ENCODE measurements around the gene SAG. TPM values are rescaled to one million over a fixed set of nuclear protein-coding genes. Genes with fewer than 3 reads are reported as not detected.

The SAG gene
- total and polyA plus RNA-seq, 9 of the 15 experiments (the other 6 are each of a cell fraction or from before 2014, with no cell fraction given), result 0.04 to 0.64 (median 0.31) TPM; not detected in 5

- TF ChIP-seq, protein P1, sequence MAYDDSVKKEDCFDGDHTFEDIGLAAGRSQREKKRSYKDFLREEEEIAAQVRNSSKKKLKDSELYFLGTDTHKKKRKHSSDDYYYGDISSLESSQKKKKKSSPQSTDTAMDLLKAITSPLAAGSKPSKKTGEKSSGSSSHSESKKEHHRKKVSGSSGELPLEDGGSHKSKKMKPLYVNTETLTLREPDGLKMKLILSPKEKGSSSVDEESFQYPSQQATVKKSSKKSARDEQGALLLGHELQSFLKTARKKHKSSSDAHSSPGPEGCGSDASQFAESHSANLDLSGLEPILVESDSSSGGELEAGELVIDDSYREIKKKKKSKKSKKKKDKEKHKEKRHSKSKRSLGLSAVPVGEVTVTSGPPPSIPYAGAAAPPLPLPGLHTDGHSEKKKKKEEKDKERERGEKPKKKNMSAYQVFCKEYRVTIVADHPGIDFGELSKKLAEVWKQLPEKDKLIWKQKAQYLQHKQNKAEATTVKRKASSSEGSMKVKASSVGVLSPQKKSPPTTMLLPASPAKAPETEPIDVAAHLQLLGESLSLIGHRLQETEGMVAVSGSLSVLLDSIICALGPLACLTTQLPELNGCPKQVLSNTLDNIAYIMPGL (CRISPR knock-in tag; IDR thresholded peaks at IDR 0.05), result no peak
- TF ChIP-seq ZNF395 (CRISPR knock-in tag; IDR thresholded peaks at IDR 0.05) (no peak), GABPA (tag; conservative IDR thresholded peaks at IDR 0.05; ENCODE audit: low read depth) (no peak), RBM39 (optimal IDR thresholded peaks at IDR 0.05; ENCODE audit: low read depth, low read length) (no peak), MAX (CRISPR knock-in tag; IDR thresholded peaks at IDR 0.05) (no peak), MCM7 (IDR thresholded peaks at IDR 0.05) (no peak), PTRF (tag; IDR thresholded peaks at IDR 0.05) (no peak), POLR3A (IDR thresholded peaks at IDR 0.05; ENCODE audit: borderline replicate concordance, extremely low read depth, insufficient read depth, insufficient read length) (no peak)
- TF ChIP-seq, protein P2, sequence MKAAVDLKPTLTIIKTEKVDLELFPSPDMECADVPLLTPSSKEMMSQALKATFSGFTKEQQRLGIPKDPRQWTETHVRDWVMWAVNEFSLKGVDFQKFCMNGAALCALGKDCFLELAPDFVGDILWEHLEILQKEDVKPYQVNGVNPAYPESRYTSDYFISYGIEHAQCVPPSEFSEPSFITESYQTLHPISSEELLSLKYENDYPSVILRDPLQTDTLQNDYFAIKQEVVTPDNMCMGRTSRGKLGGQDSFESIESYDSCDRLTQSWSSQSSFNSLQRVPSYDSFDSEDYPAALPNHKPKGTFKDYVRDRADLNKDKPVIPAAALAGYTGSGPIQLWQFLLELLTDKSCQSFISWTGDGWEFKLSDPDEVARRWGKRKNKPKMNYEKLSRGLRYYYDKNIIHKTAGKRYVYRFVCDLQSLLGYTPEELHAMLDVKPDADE (conservative IDR thresholded peaks at IDR 0.05; ENCODE audit: control insufficient read depth, low read depth, low read length), result no peak
Measured at GRCh38 chr2:233297076-233297475, 10.5 kb upstream of the SAG start (continued).
